Measurements from ENCODE around the gene FGGY. TPM values are rescaled to one million over a fixed set of nuclear protein-coding genes. Genes with fewer than 3 reads are reported as not detected.

FGGY gene
- total RNA-seq, 1 experiment from 2014 or later: 17.8 TPM

GRCh38 chr1:59477286-59477685, 180.4 kb downstream of the FGGY start:
- no peaks in the 10 kb centered on the region for H3K4me1 ChIP-seq (replicated peaks; ENCODE audit: insufficient read depth)
- H4K20me1 ChIP-seq (ENCODE audit: insufficient read depth): no peaks in the 10 kb centered on the region
- peak in 1 of 2 experiments; percentile 25 for DNase-seq
- H3K27me3 ChIP-seq (ENCODE audit: insufficient read depth, low read depth): no peaks in the 10 kb centered on the region
- H3K9me3 ChIP-seq (ENCODE audit: insufficient read depth, low read depth): no peaks in the 10 kb centered on the region
- no peak overlapping the region for H3K4me2 ChIP-seq
- H3K36me3 ChIP-seq (ENCODE audit: low read depth): no peaks in the 10 kb centered on the region
- H3K79me2 ChIP-seq (ENCODE audit: low read depth): no peaks in the 10 kb centered on the region
- H3K4me3 ChIP-seq: no peak overlapping the region
- no TSS peak for BruUV-seq (replicated peaks)
- POLR2A ChIA-PET (ENCODE audit: unreplicated experiment): no interaction called here
- no peaks in the 10 kb centered on the region for H3F3A ChIP-seq (ENCODE audit: insufficient read depth, low read depth)
- no peak overlapping the region for H3K27ac ChIP-seq
- TF ChIP-seq CTCF (conservative IDR thresholded peaks at IDR 0.05): no peak
- no peak for TF ChIP-seq EZH2 (IDR thresholded peaks at IDR 0.05; ENCODE audit: low read depth)
- intact Hi-C loops (cut with micrococcal nuclease; ENCODE audit: unreplicated experiment): no loop called here
- no peaks in the 10 kb centered on the region for H3K9me2 ChIP-seq (ENCODE audit: insufficient read depth)
- H2AFZ ChIP-seq: no peak overlapping the region
- CTCF ChIA-PET: no interaction called here

- no peaks in the 10 kb centered on the region for H3K27me3 ChIP-seq (ENCODE audit: insufficient read depth, low read depth)
- no peaks in the 10 kb centered on the region for H3K79me2 ChIP-seq (ENCODE audit: low read depth)
- POLR2A ChIA-PET (ENCODE audit: unreplicated experiment): no interaction called here
- no peak overlapping the region for H3K4me2 ChIP-seq
- H3K4me3 ChIP-seq: no peak overlapping the region
- CTCF ChIA-PET: no interaction called here
- no peaks in the 10 kb centered on the region for H3K36me3 ChIP-seq (ENCODE audit: low read depth)
- H2AFZ ChIP-seq: no peak overlapping the region
- BruUV-seq (replicated peaks): no TSS peak
- intact Hi-C loops (cut with micrococcal nuclease; ENCODE audit: unreplicated experiment): no loop called here
- TF ChIP-seq CTCF (conservative IDR thresholded peaks at IDR 0.05) (no peak), EZH2 (IDR thresholded peaks at IDR 0.05; ENCODE audit: low read depth) (no peak)
- H3K9me2 ChIP-seq (ENCODE audit: insufficient read depth): no peaks in the 10 kb centered on the region
- no peaks in the 10 kb centered on the region for H4K20me1 ChIP-seq (ENCODE audit: insufficient read depth)
- H3K4me1 ChIP-seq (replicated peaks; ENCODE audit: insufficient read depth): no peaks in the 10 kb centered on the region
- no peak overlapping the region for H3K27ac ChIP-seq
- DNase-seq: no peak
- H3K9me3 ChIP-seq (ENCODE audit: insufficient read depth, low read depth): no peaks in the 10 kb centered on the region
- no peaks in the 10 kb centered on the region for H3F3A ChIP-seq (ENCODE audit: insufficient read depth, low read depth)
These were observed 181.0 kb downstream of the FGGY start for GRCh38 chr1:59477867-59478266.

- intact Hi-C loops (cut with micrococcal nuclease; ENCODE audit: unreplicated experiment): no loop called here
- ChIA-PET CTCF (no interaction called here), POLR2A (ENCODE audit: unreplicated experiment) (no interaction called here)
- no peak for DNase-seq
- H2AFZ ChIP-seq: no peak overlapping the region
- H3K79me2 ChIP-seq (ENCODE audit: low read depth): no peaks in the 10 kb centered on the region
- H3K27ac ChIP-seq: no peak overlapping the region
- BruUV-seq (replicated peaks): no TSS peak
- no peaks in the 10 kb centered on the region for H3K27me3 ChIP-seq (ENCODE audit: insufficient read depth, low read depth)
- no peaks in the 10 kb centered on the region for H3F3A ChIP-seq (ENCODE audit: insufficient read depth, low read depth)
- H4K20me1 ChIP-seq (ENCODE audit: insufficient read depth): no peaks in the 10 kb centered on the region
- H3K9me3 ChIP-seq (ENCODE audit: insufficient read depth, low read depth): no peaks in the 10 kb centered on the region
- no peak for TF ChIP-seq EZH2 (IDR thresholded peaks at IDR 0.05; ENCODE audit: low read depth)
- no peak for TF ChIP-seq CTCF (conservative IDR thresholded peaks at IDR 0.05)
- H3K4me2 ChIP-seq: no peak overlapping the region
- H3K9me2 ChIP-seq (ENCODE audit: insufficient read depth): no peaks in the 10 kb centered on the region
- peaks cover 5% of the 10 kb centered on the region for H3K4me1 ChIP-seq (replicated peaks; ENCODE audit: insufficient read depth)
- H3K4me3 ChIP-seq: no peak overlapping the region
- H3K36me3 ChIP-seq (ENCODE audit: low read depth): no peaks in the 10 kb centered on the region
These were observed 181.9 kb downstream of the FGGY start for GRCh38 chr1:59478822-59479221.
